Nephron (organoid): Measurements from ENCODE around the gene SPR.

Source experiments
- H3K27ac Mint-ChIP-seq, 3 experiments: 2 replicates each; pipeline ENCODE4 v1.8.0; 2020; ENCODE audit warnings: mixed read lengths in 3 of 3, mild to moderate bottlenecking in 2 of 3, moderate library complexity in 1 of 3
- H3K27me3 Mint-ChIP-seq: 2 replicates; pipeline ENCODE4 v1.8.0; 2021; ENCODE audit warnings: low read depth, mild to moderate bottlenecking, moderate library complexity, mixed read lengths
- H3K36me3 Mint-ChIP-seq: 2 replicates; pipeline ENCODE4 v1.8.0; 2020; ENCODE audit warnings: low read depth, mixed read lengths
- H3K4me1 Mint-ChIP-seq: 2 replicates; pipeline ENCODE4 v1.8.0; 2020; ENCODE audit warnings: mixed read lengths
- H3K4me3 Mint-ChIP-seq, 3 experiments: 2 replicates each; pipeline ENCODE4 v1.8.0; 2020; ENCODE audit warnings: mild to moderate bottlenecking in 3 of 3, mixed read lengths in 3 of 3, moderate library complexity in 2 of 3
- H3K9me3 Mint-ChIP-seq: 2 replicates; pipeline ENCODE4 v1.8.0; 2020; ENCODE audit warnings: mixed read lengths
- TF ChIP-seq, protein P1 (sequence below), 3 experiments: fragments of 200-600 bp; sonication (generic); IDR thresholded peaks; one replicate each; pipeline ENCODE4 v1.5.0; 2021; ENCODE audit warnings: antibody characterized with exemption in 3 of 3; ENCODE audit not compliant: unreplicated experiment in 3 of 3

SPR gene

DNA sequence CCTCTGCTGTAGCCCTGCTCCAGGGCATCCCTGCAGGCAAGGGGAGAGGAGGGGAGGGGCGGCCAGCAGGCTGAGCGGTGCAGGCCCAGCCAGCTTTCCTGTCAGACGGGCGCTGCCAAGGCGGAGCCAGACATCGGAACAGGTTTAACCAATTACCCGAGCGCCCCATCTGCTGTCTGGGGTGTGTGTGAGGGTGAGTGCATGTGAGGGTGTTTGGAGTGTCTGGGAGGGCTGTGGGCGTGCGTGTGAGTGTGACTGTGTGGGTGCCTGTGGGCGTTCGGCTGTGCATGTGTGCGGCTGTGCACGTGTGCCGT, 50.1 kb downstream of the SPR start:
- Mint-ChIP-seq H3K27me3 (peaks cover 21% of the 10 kb centered on the region), H3K4me1 (no peaks in the 10 kb centered on the region), H3K4me3 (no peak overlapping the region), H3K9me3 (no peaks in the 10 kb centered on the region), H3K36me3 (peaks cover 5% of the 10 kb centered on the region), H3K27ac (no peak overlapping the region)
- TF ChIP-seq, protein P1, sequence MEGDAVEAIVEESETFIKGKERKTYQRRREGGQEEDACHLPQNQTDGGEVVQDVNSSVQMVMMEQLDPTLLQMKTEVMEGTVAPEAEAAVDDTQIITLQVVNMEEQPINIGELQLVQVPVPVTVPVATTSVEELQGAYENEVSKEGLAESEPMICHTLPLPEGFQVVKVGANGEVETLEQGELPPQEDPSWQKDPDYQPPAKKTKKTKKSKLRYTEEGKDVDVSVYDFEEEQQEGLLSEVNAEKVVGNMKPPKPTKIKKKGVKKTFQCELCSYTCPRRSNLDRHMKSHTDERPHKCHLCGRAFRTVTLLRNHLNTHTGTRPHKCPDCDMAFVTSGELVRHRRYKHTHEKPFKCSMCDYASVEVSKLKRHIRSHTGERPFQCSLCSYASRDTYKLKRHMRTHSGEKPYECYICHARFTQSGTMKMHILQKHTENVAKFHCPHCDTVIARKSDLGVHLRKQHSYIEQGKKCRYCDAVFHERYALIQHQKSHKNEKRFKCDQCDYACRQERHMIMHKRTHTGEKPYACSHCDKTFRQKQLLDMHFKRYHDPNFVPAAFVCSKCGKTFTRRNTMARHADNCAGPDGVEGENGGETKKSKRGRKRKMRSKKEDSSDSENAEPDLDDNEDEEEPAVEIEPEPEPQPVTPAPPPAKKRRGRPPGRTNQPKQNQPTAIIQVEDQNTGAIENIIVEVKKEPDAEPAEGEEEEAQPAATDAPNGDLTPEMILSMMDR (IDR thresholded peaks at IDR 0.05; ENCODE audit: unreplicated experiment in 3 of 3), result no peak

DNA sequence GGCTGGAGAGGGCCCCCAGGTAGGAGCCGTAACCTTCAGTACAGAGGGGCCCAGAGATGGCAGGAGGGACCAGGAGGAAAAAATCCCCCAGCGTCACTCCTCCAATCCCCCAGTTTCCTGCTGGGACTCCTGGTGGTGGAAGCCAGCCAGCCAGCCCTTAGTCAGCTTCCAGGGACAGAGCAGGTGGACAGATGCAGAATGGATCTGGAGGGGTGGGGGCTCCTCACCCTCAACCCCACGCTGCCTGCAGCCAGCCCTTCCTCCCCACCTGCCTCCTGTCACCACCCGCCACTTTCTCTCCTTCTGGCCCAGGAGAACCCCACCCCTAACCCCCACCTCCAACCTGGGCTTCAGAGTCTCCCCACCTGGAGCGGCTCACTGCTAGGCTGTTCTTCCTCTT, 51.2 kb downstream of the SPR start:
- Mint-ChIP-seq H3K9me3 (no peaks in the 10 kb centered on the region), H3K27me3 (peaks cover 19% of the 10 kb centered on the region), H3K27ac (no peak overlapping the region), H3K36me3 (peaks cover 5% of the 10 kb centered on the region), H3K4me1 (no peaks in the 10 kb centered on the region), H3K4me3 (no peak overlapping the region)
- TF ChIP-seq, protein P1 (IDR thresholded peaks at IDR 0.05; ENCODE audit: unreplicated experiment in 3 of 3), result no peak

DNA sequence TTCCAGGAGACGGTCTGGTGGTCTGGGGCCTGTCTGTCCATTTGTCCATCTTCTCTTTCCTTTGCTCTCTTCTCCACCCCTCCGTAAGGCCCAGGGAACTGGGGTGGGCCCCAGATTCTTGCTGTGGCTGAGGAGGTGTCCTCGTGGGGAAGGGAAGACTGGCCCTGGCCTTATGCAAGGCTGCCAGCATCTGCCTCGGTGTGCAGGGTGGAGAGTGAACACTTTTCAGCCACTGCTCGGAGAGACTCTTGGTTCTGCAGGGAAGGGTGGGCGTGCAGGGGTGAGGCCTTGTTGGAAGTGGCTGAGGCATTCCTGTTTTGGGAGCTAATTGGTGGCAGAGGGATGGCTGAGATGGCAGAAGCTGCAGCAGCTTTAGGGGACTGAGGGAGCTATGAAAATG, 53.2 kb downstream of the SPR start:
- no peaks in the 10 kb centered on the region for H3K4me1 Mint-ChIP-seq
- H3K27ac Mint-ChIP-seq, result peak overlapping the region in 1 of 3 experiments; percentile 70
- TF ChIP-seq, protein P1 (IDR thresholded peaks at IDR 0.05; ENCODE audit: unreplicated experiment in 3 of 3), result no peak
- H3K9me3 Mint-ChIP-seq, result no peaks in the 10 kb centered on the region
- H3K27me3 Mint-ChIP-seq, result peaks cover 13% of the 10 kb centered on the region
- no peak overlapping the region for H3K4me3 Mint-ChIP-seq
- peaks cover 2% of the 10 kb centered on the region for H3K36me3 Mint-ChIP-seq

DNA sequence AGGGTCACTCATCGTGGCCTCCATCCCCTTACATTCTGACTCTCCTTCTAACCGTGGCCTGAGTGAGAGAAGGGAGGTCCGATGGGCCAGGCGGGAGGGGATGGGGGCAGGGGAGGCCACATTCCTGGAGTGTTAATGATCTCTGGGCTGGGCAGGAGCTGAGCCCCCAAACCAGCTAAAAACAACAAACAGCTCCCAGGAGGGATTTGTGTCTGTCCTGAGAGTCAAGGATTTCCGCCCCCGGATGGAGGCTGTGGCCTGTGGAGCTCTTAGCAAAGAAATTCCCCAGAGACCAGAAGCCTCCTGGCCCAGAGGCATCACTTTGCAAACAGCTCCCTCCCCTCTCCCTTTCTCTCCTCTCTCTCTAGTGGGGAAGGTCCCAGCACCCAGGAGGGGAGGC, 53.6 kb downstream of the SPR start:
- H3K27me3 Mint-ChIP-seq, result peaks cover 10% of the 10 kb centered on the region
- TF ChIP-seq, protein P1 (IDR thresholded peaks at IDR 0.05; ENCODE audit: unreplicated experiment in 3 of 3), result no peak
- no peaks in the 10 kb centered on the region for H3K9me3 Mint-ChIP-seq
- no peak overlapping the region for H3K4me3 Mint-ChIP-seq
- H3K27ac Mint-ChIP-seq, result peak overlapping the region in 1 of 3 experiments; percentile 70
- H3K4me1 Mint-ChIP-seq, result no peaks in the 10 kb centered on the region
- H3K36me3 Mint-ChIP-seq, result peaks cover 4% of the 10 kb centered on the region
